ENCODE results near the gene MED16. TPM values are rescaled to one million over a fixed set of nuclear protein-coding genes. Genes with fewer than 3 reads are reported as not detected.

The MED16 gene
- total and polyA plus RNA-seq, 2 of the 13 experiments (the other 11 are each of a cell fraction or from before 2014, with no cell fraction given) = 13.3 to 14.8 TPM

DNA sequence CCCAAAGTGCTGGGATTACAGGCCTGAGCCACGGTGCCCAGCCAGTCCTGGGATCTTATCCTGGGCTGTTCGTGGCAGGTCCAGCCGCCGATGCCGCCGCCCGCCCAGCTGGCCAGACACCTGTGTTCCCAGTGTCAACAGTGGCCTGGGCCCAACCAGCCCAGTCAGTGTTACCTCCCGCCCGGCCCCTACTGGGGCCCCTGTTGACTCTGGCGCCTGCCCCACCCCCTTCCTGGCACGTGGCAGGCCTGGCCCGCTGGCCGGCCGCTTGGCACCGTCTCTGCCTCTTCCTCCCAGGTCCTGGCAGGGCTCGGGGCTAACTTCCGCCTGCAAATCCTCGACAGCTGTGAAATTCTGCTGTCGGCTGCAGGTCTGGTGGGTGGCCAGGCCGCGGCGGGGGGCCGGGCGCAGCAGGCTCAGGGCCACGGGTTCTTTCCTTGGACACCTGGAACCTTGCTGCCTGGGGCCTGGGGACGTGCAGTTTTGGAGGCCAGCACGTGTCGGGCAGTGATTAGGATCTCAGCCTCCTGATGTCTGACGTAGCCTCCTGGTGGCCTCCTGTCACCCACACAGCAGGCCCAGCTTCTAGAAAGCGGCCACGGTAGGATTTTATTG is 42.0 kb upstream of the MED16 start (continued):
- TF ChIP-seq, protein P1, sequence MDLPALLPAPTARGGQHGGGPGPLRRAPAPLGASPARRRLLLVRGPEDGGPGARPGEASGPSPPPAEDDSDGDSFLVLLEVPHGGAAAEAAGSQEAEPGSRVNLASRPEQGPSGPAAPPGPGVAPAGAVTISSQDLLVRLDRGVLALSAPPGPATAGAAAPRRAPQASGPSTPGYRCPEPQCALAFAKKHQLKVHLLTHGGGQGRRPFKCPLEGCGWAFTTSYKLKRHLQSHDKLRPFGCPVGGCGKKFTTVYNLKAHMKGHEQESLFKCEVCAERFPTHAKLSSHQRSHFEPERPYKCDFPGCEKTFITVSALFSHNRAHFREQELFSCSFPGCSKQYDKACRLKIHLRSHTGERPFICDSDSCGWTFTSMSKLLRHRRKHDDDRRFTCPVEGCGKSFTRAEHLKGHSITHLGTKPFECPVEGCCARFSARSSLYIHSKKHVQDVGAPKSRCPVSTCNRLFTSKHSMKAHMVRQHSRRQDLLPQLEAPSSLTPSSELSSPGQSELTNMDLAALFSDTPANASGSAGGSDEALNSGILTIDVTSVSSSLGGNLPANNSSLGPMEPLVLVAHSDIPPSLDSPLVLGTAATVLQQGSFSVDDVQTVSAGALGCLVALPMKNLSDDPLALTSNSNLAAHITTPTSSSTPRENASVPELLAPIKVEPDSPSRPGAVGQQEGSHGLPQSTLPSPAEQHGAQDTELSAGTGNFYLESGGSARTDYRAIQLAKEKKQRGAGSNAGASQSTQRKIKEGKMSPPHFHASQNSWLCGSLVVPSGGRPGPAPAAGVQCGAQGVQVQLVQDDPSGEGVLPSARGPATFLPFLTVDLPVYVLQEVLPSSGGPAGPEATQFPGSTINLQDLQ (CRISPR knock-in tag; IDR thresholded peaks at IDR 0.05) = no peak; the same call in none of the 2 replicates
- TF ChIP-seq ZSCAN12 (CRISPR knock-in tag; IDR thresholded peaks at IDR 0.05) (peak; percentile 78; the same call in 1 of the 2 replicates), SETDB1 (CRISPR knock-in tag; IDR thresholded peaks at IDR 0.05; ENCODE audit: borderline replicate concordance) (no peak), HNF4A (CRISPR knock-in tag; IDR thresholded peaks at IDR 0.05) (peak; percentile 69), ATM (IDR thresholded peaks at IDR 0.05; ENCODE audit: borderline replicate concordance) (no peak), RORA (CRISPR knock-in tag; IDR thresholded peaks at IDR 0.05) (no peak), ZNF616 (CRISPR knock-in tag; IDR thresholded peaks at IDR 0.05; ENCODE audit: low read depth) (0 out of 2 replicates have a peak, but pooled peaks have one; percentile 48), ZNF432 (CRISPR knock-in tag; IDR thresholded peaks at IDR 0.05; ENCODE audit: borderline replicate concordance) (no peak), TEAD2 (CRISPR knock-in tag; IDR thresholded peaks at IDR 0.05) (no peak), ZNF230 (CRISPR knock-in tag; IDR thresholded peaks at IDR 0.05) (peak; percentile 43; the same call in 1 of the 2 replicates), ETV6 (CRISPR knock-in tag; conservative IDR thresholded peaks at IDR 0.05) (0 out of 2 replicates have a peak, but pooled peaks have one; percentile 65), TP53 (CRISPR knock-in tag; conservative IDR thresholded peaks at IDR 0.05) (peak; percentile 77; the same call in 1 of the 2 replicates), PAX8 (CRISPR knock-in tag; IDR thresholded peaks at IDR 0.05; ENCODE audit: borderline replicate concordance) (no peak; the same call in 1 of the 2 replicates), TMF1 (CRISPR knock-in tag; IDR thresholded peaks at IDR 0.05; ENCODE audit: low read depth) (peak; percentile 96), ZNF577 (CRISPR knock-in tag; IDR thresholded peaks at IDR 0.05; ENCODE audit: borderline replicate concordance, low read depth) (no peak), ZNF83 (CRISPR knock-in tag; IDR thresholded peaks at IDR 0.05; ENCODE audit: borderline replicate concordance) (peak; percentile 25; the same call in 1 of the 2 replicates), ZNF569 (CRISPR knock-in tag; IDR thresholded peaks at IDR 0.05; ENCODE audit: borderline replicate concordance) (no peak)
- TF ChIP-seq, protein P2, sequence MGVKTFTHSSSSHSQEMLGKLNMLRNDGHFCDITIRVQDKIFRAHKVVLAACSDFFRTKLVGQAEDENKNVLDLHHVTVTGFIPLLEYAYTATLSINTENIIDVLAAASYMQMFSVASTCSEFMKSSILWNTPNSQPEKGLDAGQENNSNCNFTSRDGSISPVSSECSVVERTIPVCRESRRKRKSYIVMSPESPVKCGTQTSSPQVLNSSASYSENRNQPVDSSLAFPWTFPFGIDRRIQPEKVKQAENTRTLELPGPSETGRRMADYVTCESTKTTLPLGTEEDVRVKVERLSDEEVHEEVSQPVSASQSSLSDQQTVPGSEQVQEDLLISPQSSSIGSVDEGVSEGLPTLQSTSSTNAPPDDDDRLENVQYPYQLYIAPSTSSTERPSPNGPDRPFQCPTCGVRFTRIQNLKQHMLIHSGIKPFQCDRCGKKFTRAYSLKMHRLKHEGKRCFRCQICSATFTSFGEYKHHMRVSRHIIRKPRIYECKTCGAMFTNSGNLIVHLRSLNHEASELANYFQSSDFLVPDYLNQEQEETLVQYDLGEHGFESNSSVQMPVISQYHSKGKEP (CRISPR knock-in tag; IDR thresholded peaks at IDR 0.05) = no peak
- TF ChIP-seq, protein P3, sequence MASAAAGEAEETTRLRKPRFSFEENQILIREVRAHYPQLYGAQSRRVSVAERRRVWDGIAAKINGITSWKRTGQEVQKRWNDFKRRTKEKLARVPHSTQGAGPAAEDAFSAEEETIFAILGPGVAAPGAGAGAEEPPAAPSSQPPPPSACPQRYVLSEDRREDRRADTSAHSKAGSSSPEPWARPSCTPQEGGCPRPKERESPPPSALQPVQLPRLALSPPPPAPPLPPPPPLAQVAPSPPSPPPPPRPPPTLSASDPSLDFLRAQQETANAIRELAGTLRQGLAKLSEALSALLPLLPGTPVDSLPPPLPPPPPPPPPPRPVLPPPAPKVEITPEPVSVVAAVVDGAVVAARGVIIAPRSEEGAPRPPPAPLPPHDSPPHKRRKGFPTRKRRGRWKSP (CRISPR knock-in tag; IDR thresholded peaks at IDR 0.05) = peak; percentile 79
- TF ChIP-seq, protein P4, sequence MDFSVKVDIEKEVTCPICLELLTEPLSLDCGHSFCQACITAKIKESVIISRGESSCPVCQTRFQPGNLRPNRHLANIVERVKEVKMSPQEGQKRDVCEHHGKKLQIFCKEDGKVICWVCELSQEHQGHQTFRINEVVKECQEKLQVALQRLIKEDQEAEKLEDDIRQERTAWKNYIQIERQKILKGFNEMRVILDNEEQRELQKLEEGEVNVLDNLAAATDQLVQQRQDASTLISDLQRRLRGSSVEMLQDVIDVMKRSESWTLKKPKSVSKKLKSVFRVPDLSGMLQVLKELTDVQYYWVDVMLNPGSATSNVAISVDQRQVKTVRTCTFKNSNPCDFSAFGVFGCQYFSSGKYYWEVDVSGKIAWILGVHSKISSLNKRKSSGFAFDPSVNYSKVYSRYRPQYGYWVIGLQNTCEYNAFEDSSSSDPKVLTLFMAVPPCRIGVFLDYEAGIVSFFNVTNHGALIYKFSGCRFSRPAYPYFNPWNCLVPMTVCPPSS (IDR thresholded peaks at IDR 0.05) = no peak
